ENCODE measurements around the gene PLEK. TPM values are rescaled to one million over a fixed set of nuclear protein-coding genes. Genes with fewer than 3 reads are reported as not detected.
A peak's percentile ranks its signal among the peaks of the same experiment; 100 is the strongest.

Gene PLEK
- total and polyA plus RNA-seq, 2 donors (not counting 1 experiment from before 2014, with no cell fraction given), result not detected

DNA sequence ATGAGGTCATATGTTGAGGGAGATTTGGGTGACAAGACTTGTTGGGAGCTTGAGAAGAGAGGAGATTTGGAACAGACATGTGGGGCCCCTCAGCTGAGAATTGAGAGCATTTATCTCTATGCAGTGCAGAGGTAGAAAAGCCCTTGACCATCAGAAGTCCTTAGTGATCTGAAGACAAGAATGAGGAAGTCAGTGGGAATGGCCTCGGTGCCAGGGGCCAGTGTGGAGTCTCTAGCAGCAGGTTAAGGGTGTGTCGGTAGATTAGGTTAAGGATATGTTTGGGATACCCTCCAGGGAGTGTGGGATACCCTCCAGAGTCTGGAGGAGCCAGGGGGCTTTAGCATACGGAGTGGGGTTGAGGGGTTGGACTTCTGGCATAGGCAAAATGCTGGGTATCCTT is 60.4 kb downstream of the PLEK start:
- Histone ChIP-seq H4K20me1 (ENCODE audit: control insufficient read depth, extremely low read depth, insufficient read depth, low read length) (no peaks in the 10 kb centered on the region), H3K4me3 (replicated peaks in 1 of 4; ENCODE audit: control extremely low read depth in 1 of 4, insufficient read depth in 1 of 4, low read depth in 3 of 4, low read length in 4 of 4) (no peak overlapping the region)

DNA sequence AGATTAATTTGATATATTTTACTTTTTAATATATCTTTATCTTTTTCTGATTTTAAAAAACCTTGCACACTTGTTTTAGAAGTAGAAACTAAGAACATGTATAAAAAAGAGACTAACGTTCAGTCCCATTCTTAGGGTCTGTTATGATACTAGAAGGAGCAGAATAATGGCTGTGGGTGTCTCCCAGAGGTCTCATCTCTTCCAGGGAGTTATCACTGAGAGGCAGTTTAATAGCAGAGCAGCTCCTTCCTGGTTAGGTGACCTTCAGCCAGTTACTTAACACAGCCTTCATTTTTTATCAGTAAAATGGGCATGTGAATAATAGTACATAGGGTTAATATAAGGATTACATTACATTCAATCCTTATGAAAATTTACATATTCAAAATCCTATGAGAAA is 61.4 kb downstream of the PLEK start:
- Histone ChIP-seq H3K4me2 (ENCODE audit: extremely low read depth, insufficient read depth, low read length) (no peak overlapping the region), H3K4me3 (replicated peaks in 1 of 4; ENCODE audit: control extremely low read depth in 1 of 4, insufficient read depth in 1 of 4, low read depth in 3 of 4, low read length in 4 of 4) (no peak overlapping the region), H2AFZ (ENCODE audit: low read length) (no peak overlapping the region), H4K20me1 (ENCODE audit: control insufficient read depth, extremely low read depth, insufficient read depth, low read length) (no peaks in the 10 kb centered on the region), H3K9me3 (ENCODE audit: control insufficient read depth, insufficient read depth, low read depth, low read length) (no peaks in the 10 kb centered on the region), H3K27me3 (ENCODE audit: control insufficient read depth, insufficient read depth, low read length) (peaks cover 2% of the 10 kb centered on the region), H3K4me1 (ENCODE audit: control insufficient read depth, extremely low read depth, insufficient read depth, low read length) (no peaks in the 10 kb centered on the region), H3K9ac (ENCODE audit: insufficient read depth, low read length) (no peak overlapping the region), H3K36me3 (ENCODE audit: control insufficient read depth, insufficient read depth, low read length) (no peaks in the 10 kb centered on the region), H3K27ac (ENCODE audit: insufficient read depth, low read length) (no peak overlapping the region), H3K79me2 (ENCODE audit: control insufficient read depth, insufficient read depth, low read length) (no peaks in the 10 kb centered on the region)
- no peak for DNase-seq (ENCODE audit: low read depth in 2 of 2)
- TF ChIP-seq, protein P1, sequence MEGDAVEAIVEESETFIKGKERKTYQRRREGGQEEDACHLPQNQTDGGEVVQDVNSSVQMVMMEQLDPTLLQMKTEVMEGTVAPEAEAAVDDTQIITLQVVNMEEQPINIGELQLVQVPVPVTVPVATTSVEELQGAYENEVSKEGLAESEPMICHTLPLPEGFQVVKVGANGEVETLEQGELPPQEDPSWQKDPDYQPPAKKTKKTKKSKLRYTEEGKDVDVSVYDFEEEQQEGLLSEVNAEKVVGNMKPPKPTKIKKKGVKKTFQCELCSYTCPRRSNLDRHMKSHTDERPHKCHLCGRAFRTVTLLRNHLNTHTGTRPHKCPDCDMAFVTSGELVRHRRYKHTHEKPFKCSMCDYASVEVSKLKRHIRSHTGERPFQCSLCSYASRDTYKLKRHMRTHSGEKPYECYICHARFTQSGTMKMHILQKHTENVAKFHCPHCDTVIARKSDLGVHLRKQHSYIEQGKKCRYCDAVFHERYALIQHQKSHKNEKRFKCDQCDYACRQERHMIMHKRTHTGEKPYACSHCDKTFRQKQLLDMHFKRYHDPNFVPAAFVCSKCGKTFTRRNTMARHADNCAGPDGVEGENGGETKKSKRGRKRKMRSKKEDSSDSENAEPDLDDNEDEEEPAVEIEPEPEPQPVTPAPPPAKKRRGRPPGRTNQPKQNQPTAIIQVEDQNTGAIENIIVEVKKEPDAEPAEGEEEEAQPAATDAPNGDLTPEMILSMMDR (conservative IDR thresholded peaks at IDR 0.05 in 1 of 2, IDR thresholded peaks at IDR 0.05 in 1 of 2; ENCODE audit: low read depth in 1 of 2, low read length in 2 of 2), result no peak
- no peak for TF ChIP-seq EZH2 (IDR thresholded peaks at IDR 0.05; ENCODE audit: low read length, missing control alignments)

More for the DNA sequence above, 60.4 kb downstream of the PLEK start:
- TF ChIP-seq, protein P1 (conservative IDR thresholded peaks at IDR 0.05 in 1 of 2, IDR thresholded peaks at IDR 0.05 in 1 of 2; ENCODE audit: low read depth in 1 of 2, low read length in 2 of 2), result no peak
- no peak for TF ChIP-seq EZH2 (IDR thresholded peaks at IDR 0.05; ENCODE audit: low read length, missing control alignments)
- no peaks in the 10 kb centered on the region for H3K36me3 ChIP-seq (ENCODE audit: control insufficient read depth, insufficient read depth, low read length)
- H3K4me1 ChIP-seq (ENCODE audit: control insufficient read depth, extremely low read depth, insufficient read depth, low read length), result no peaks in the 10 kb centered on the region
- no peak overlapping the region for H2AFZ ChIP-seq (ENCODE audit: low read length)
- H3K4me2 ChIP-seq (ENCODE audit: extremely low read depth, insufficient read depth, low read length), result no peak overlapping the region
- peaks cover 2% of the 10 kb centered on the region for H3K27me3 ChIP-seq (ENCODE audit: control insufficient read depth, insufficient read depth, low read length)
- no peaks in the 10 kb centered on the region for H3K79me2 ChIP-seq (ENCODE audit: control insufficient read depth, insufficient read depth, low read length)
- no peak for DNase-seq (ENCODE audit: low read depth in 2 of 2)
- no peak overlapping the region for H3K9ac ChIP-seq (ENCODE audit: insufficient read depth, low read length)
- no peak overlapping the region for H3K27ac ChIP-seq (ENCODE audit: insufficient read depth, low read length)
- H3K9me3 ChIP-seq (ENCODE audit: control insufficient read depth, insufficient read depth, low read depth, low read length), result no peaks in the 10 kb centered on the region

DNA sequence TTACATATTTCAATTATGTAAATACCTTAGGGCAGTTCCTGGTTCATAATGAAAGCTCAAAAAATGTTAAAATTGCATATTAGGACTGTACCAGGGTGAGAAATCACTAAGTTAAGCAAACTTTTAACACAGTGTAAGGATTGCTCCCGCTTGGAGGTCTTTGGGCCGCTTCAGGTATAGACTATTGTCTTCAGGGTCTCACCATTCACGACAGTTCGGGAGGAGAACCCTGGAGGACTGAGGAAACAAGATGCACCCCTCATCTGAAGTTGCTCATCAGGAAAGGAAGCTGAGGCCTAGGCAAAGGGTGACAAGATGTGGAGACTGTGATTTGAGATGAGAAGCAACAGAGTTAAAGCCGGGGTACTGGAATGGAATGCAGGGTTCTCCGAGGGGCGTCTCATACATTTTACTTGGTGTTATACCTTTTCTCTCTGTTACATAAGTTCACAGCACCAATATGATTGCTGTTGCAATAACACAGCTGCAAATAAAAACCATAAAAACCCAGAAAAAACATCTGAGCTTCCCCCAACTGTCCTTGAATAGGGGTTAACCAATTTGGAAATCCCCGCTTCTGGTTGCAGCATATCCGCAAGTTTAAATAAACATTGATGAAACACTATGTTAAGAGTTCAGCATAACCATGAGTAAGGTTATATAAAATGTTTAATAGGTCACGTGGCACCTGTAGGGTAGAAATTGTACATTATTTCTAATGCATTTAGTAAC is 61.9 kb downstream of the PLEK start:
- no peaks in the 10 kb centered on the region for H3K9me3 ChIP-seq (ENCODE audit: control insufficient read depth, insufficient read depth, low read depth, low read length)
- no peak overlapping the region for H3K27ac ChIP-seq (ENCODE audit: insufficient read depth, low read length)
- peaks cover 2% of the 10 kb centered on the region for H3K27me3 ChIP-seq (ENCODE audit: control insufficient read depth, insufficient read depth, low read length)
- no peaks in the 10 kb centered on the region for H4K20me1 ChIP-seq (ENCODE audit: control insufficient read depth, extremely low read depth, insufficient read depth, low read length)
- no peak overlapping the region for H3K4me3 ChIP-seq (replicated peaks in 1 of 4; ENCODE audit: control extremely low read depth in 1 of 4, insufficient read depth in 1 of 4, low read depth in 3 of 4, low read length in 4 of 4)
- H3K4me1 ChIP-seq (ENCODE audit: control insufficient read depth, extremely low read depth, insufficient read depth, low read length), result no peaks in the 10 kb centered on the region
- TF ChIP-seq EZH2 (IDR thresholded peaks at IDR 0.05; ENCODE audit: low read length, missing control alignments), result no peak
- TF ChIP-seq, protein P1 (conservative IDR thresholded peaks at IDR 0.05 in 1 of 2, IDR thresholded peaks at IDR 0.05 in 1 of 2; ENCODE audit: low read depth in 1 of 2, low read length in 2 of 2), result no peak
- no peak overlapping the region for H3K4me2 ChIP-seq (ENCODE audit: extremely low read depth, insufficient read depth, low read length)
- H3K9ac ChIP-seq (ENCODE audit: insufficient read depth, low read length), result no peak overlapping the region
- H3K79me2 ChIP-seq (ENCODE audit: control insufficient read depth, insufficient read depth, low read length), result no peaks in the 10 kb centered on the region
- peak in 1 of 2 donors; percentile 81 for DNase-seq (ENCODE audit: low read depth in 2 of 2)
- H2AFZ ChIP-seq (ENCODE audit: low read length), result no peak overlapping the region
- no peaks in the 10 kb centered on the region for H3K36me3 ChIP-seq (ENCODE audit: control insufficient read depth, insufficient read depth, low read length)

Measured in fibroblast of lung (primary cell).